Measurements from ENCODE around the gene ATP11A.

The ATP11A gene

GRCh38 chr13:112931028-112931934, 241.4 kb downstream of the ATP11A start:
- no peak for DNase-seq (ENCODE audit: low spot score)

DNA sequence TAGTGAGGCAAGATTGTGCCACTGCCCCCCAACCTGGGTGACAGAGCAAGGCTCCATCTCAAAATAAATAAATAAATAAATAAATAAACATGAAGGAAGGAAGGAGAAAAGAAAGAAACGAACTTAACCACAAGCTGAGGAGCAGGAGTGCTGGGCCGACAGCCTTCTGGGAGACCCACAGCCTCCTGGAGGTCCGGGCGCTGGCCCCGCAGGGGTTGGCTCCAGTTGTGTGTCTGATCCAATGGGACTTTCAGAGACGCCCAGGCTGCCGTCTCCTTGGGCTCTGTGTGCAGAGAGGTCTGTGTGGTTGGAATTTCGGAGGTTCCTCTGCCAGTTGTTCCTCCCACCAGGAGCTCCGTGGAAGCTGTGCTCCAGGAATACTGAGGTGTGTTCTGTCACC, 243.1 kb downstream of the ATP11A start:
- no peak for DNase-seq (ENCODE audit: low spot score)

- no peak for DNase-seq (ENCODE audit: low spot score)
These were observed 243.8 kb downstream of the ATP11A start for GRCh38 chr13:112933649-112934048.

- DNase-seq (ENCODE audit: low spot score): no peak
These were observed 244.2 kb downstream of the ATP11A start for GRCh38 chr13:112934078-112934477.
